Measurements from ENCODE around the gene PREX1. TPM values are rescaled to one million over a fixed set of nuclear protein-coding genes. Genes with fewer than 3 reads are reported as not detected.

PREX1 gene
- total and polyA plus RNA-seq, 2 of the 4 experiments (the other 2 are of a cell fraction) = 0.67 to 0.72 TPM

DNA sequence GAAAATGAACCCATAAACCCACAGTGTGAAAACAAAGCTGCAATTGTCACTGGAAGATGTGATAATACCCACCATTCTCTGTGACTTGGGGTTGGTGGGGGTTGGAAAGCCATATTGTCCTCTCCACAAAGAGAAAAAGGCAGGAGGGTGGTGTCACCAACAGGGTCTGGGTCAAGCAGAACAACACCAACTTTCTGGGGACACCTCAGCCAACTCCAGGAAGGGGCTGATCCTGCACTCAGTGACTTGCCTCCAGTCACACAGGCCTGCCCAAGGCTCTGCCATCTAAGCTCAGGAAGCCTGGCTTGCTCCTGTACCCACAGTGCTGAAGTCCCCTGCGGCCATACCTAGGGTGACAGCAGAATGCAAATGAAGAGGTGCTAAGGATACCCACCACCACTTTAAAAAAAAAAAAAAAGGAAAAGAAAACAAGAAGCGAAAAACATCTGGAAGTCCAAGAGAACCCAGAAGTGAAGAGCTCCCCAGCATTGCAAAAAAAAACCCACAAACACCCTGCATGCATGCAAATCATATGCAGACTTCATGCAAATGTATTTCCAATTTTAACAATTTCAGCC is 110.6 kb downstream of the PREX1 start:
- H4K8ac ChIP-seq (ENCODE audit: low read depth in 2 of 2, low read length in 2 of 2) = no peak overlapping the region
- H3K4me1 ChIP-seq (ENCODE audit: control insufficient read depth, insufficient read depth, low read length) = 0 out of 2 replicates have a peak, but pooled peaks cover 1% of the 10 kb centered on the region
- H3K27me3 ChIP-seq (ENCODE audit: control insufficient read depth, insufficient read depth, low read length) = peaks cover 4% of the 10 kb centered on the region
- H2BK5ac ChIP-seq (ENCODE audit: low read depth, low read length, poor library complexity, severe bottlenecking) = no peak overlapping the region
- no CpG with 5 or more reads among the region's 2 CpGs for WGBS, 2 experiments (ENCODE audit: extremely low coverage in 2 of 2, insufficient read length in 1 of 2)
- no peak overlapping the region for H3K4ac ChIP-seq (ENCODE audit: low read depth, low read length)
- no peak overlapping the region for H3K9ac ChIP-seq (ENCODE audit: low read depth, low read length)
- H3K9me3 ChIP-seq (ENCODE audit: control insufficient read depth, insufficient read depth, low read length) = no peaks in the 10 kb centered on the region
- no peak overlapping the region for H2AFZ ChIP-seq (replicated peaks; ENCODE audit: low read length, poor library complexity)
- ATAC-seq (ENCODE audit: low read depth) = no peak
- no peak overlapping the region for H3K4me2 ChIP-seq (ENCODE audit: low read depth, low read length)
- no peak overlapping the region for H2BK20ac ChIP-seq (ENCODE audit: low read depth, low read length)
- H3K4me3 ChIP-seq (ENCODE audit: insufficient read depth, low read depth, low read length) = no peak overlapping the region
- no peak overlapping the region for H2AK5ac ChIP-seq (ENCODE audit: low read depth, low read length)
- H3K23ac ChIP-seq (ENCODE audit: low read depth, low read length) = no peak overlapping the region
- H3K14ac ChIP-seq (replicated peaks; ENCODE audit: low read depth, low read length) = no peak overlapping the region
- ChIA-PET CTCF (no interaction called here), POLR2A (ENCODE audit: unreplicated experiment) (no interaction called here)
- no peak overlapping the region for H4K91ac ChIP-seq (ENCODE audit: insufficient read depth, low read depth, low read length)
- no peaks in the 10 kb centered on the region for H3K79me1 ChIP-seq (ENCODE audit: low read depth in 1 of 2, low read length in 2 of 2)
- dilution Hi-C loops (cut with HindIII; ENCODE audit: low sequenced_read_pairs, unreplicated experiment) (no loop called here), intact Hi-C loops (cut with micrococcal nuclease) (no loop called here), in situ Hi-C loops (cut with MboI; ENCODE audit: low sequenced_read_pairs) (no loop called here)
- no peak overlapping the region for H4K5ac ChIP-seq (ENCODE audit: low read depth, low read length)
- no peak overlapping the region for H3K18ac ChIP-seq (ENCODE audit: low read depth, low read length)
- TF ChIP-seq POLR2A (IDR thresholded peaks at IDR 0.05; ENCODE audit: low read depth, low read length) (no peak), MXI1 (IDR thresholded peaks at IDR 0.05; ENCODE audit: borderline replicate concordance, low read depth, low read length) (no peak), NFE2L2 (IDR thresholded peaks at IDR 0.05; ENCODE audit: low read depth, low read length) (no peak), MAZ (IDR thresholded peaks at IDR 0.05; ENCODE audit: borderline replicate concordance, low read depth, low read length) (no peak), FOS (IDR thresholded peaks at IDR 0.05; ENCODE audit: low read depth, low read length) (no peak), BHLHE40 (IDR thresholded peaks at IDR 0.05; ENCODE audit: low read depth, low read length) (no peak), SMC3 (IDR thresholded peaks at IDR 0.05; ENCODE audit: low read depth, low read length) (no peak), RFX5 (IDR thresholded peaks at IDR 0.05; ENCODE audit: low read depth, low read length) (no peak), RAD21 (IDR thresholded peaks at IDR 0.05; ENCODE audit: low read length) (no peak), CEBPB (IDR thresholded peaks at IDR 0.05; ENCODE audit: low read depth, low read length) (no peak), CHD1 (IDR thresholded peaks at IDR 0.05; ENCODE audit: low read depth, low read length) (no peak), RCOR1 (IDR thresholded peaks at IDR 0.05; ENCODE audit: insufficient replicate concordance, low read length) (no peak), MAFK (IDR thresholded peaks at IDR 0.05; ENCODE audit: low read depth, low read length) (no peak)
- TF ChIP-seq, protein P1, sequence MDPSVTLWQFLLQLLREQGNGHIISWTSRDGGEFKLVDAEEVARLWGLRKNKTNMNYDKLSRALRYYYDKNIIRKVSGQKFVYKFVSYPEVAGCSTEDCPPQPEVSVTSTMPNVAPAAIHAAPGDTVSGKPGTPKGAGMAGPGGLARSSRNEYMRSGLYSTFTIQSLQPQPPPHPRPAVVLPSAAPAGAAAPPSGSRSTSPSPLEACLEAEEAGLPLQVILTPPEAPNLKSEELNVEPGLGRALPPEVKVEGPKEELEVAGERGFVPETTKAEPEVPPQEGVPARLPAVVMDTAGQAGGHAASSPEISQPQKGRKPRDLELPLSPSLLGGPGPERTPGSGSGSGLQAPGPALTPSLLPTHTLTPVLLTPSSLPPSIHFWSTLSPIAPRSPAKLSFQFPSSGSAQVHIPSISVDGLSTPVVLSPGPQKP (IDR thresholded peaks at IDR 0.05; ENCODE audit: borderline replicate concordance, low read depth, low read length) = no peak
- TF ChIP-seq, protein P2, sequence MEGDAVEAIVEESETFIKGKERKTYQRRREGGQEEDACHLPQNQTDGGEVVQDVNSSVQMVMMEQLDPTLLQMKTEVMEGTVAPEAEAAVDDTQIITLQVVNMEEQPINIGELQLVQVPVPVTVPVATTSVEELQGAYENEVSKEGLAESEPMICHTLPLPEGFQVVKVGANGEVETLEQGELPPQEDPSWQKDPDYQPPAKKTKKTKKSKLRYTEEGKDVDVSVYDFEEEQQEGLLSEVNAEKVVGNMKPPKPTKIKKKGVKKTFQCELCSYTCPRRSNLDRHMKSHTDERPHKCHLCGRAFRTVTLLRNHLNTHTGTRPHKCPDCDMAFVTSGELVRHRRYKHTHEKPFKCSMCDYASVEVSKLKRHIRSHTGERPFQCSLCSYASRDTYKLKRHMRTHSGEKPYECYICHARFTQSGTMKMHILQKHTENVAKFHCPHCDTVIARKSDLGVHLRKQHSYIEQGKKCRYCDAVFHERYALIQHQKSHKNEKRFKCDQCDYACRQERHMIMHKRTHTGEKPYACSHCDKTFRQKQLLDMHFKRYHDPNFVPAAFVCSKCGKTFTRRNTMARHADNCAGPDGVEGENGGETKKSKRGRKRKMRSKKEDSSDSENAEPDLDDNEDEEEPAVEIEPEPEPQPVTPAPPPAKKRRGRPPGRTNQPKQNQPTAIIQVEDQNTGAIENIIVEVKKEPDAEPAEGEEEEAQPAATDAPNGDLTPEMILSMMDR (conservative IDR thresholded peaks at IDR 0.05; ENCODE audit: low read depth, low read length) = no peak
- TF ChIP-seq, protein P3, sequence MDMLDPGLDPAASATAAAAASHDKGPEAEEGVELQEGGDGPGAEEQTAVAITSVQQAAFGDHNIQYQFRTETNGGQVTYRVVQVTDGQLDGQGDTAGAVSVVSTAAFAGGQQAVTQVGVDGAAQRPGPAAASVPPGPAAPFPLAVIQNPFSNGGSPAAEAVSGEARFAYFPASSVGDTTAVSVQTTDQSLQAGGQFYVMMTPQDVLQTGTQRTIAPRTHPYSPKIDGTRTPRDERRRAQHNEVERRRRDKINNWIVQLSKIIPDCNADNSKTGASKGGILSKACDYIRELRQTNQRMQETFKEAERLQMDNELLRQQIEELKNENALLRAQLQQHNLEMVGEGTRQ (IDR thresholded peaks at IDR 0.05; ENCODE audit: low read depth, low read length) = no peak
- no peak overlapping the region for H2BK120ac ChIP-seq (ENCODE audit: low read depth, low read length)
- no peaks in the 10 kb centered on the region for H4K20me1 ChIP-seq (ENCODE audit: insufficient read depth, low read length)
- no peak overlapping the region for H2AK9ac ChIP-seq (replicated peaks; ENCODE audit: low read depth, low read length, poor library complexity)
- no peaks in the 10 kb centered on the region for H3K9me1 ChIP-seq (ENCODE audit: insufficient read depth, low read length)
- no peak overlapping the region for H3K27ac ChIP-seq (ENCODE audit: insufficient read depth, low read length)
- no peak overlapping the region for H2BK15ac ChIP-seq (ENCODE audit: low read depth, low read length)
- BruUV-seq (replicated peaks) = no TSS peak
- no peak overlapping the region for H3K56ac ChIP-seq (ENCODE audit: extremely low read depth, insufficient read depth, low read length)
- DNase-seq = no peak
- H3K36me3 ChIP-seq (ENCODE audit: control insufficient read depth, insufficient read depth, low read length) = no peaks in the 10 kb centered on the region
